ENCODE results near the gene KLK1. TPM values are rescaled to one million over a fixed set of nuclear protein-coding genes. Genes with fewer than 3 reads are reported as not detected.

KLK1 gene
- total RNA-seq, 1 donor from 2014 or later: 2.5 TPM

GRCh38 chr19:50833117-50833801 lies 9.7 kb upstream of the KLK1 start, which contains the start of gene KLK15:
Gene KLK15 (minus strand): TSS chr19:50833574. CDS start chr19:50831492, 2,082 bp downstream.
- Mint-ChIP-seq H3K27me3 (ENCODE audit: insufficient read depth) (peaks cover 28% of the 10 kb centered on the region), H3K36me3 (ENCODE audit: low read depth) (no peaks in the 10 kb centered on the region), H3K4me3 (no peak within 1 kb of the TSS), H3K9me3 (no peaks in the 10 kb centered on the region), H3K4me1 (ENCODE audit: low read depth) (peaks cover 15% of the 10 kb centered on the region), H3K27ac (no peak within 1 kb of the TSS)
- DNase-seq (ENCODE audit: low spot score): no peak
- intact Hi-C loops (cut with micrococcal nuclease): no loop called here

DNA sequence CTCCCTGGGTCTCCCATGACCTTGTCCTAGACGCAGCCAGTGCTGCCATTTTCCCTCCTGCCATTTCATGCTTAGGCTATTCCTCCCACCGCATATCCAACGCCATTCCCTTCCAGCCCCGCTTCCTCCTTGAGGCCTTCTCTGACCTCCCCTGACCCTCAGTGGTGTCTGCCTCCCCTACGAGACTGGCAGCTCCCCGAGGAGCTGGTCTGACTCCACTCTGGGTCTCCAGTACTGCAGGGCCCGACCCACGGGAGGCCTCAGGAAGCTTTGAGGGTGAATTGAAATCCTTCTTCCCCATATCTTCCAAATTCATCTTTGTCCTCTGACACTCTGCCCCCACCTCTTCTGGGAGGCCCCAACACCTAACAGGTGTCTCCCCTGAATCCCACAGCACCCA lies 9.1 kb upstream of the KLK1 start:
- peaks cover 12% of the 10 kb centered on the region for H3K4me1 Mint-ChIP-seq (ENCODE audit: low read depth)
- no peak for DNase-seq (ENCODE audit: low spot score)
- no peaks in the 10 kb centered on the region for H3K36me3 Mint-ChIP-seq (ENCODE audit: low read depth)
- no peaks in the 10 kb centered on the region for H3K9me3 Mint-ChIP-seq
- peaks cover 25% of the 10 kb centered on the region for H3K27me3 Mint-ChIP-seq (ENCODE audit: insufficient read depth)
- H3K4me3 Mint-ChIP-seq: no peak overlapping the region
- intact Hi-C loops (cut with micrococcal nuclease): no loop called here
- no peak overlapping the region for H3K27ac Mint-ChIP-seq

DNA sequence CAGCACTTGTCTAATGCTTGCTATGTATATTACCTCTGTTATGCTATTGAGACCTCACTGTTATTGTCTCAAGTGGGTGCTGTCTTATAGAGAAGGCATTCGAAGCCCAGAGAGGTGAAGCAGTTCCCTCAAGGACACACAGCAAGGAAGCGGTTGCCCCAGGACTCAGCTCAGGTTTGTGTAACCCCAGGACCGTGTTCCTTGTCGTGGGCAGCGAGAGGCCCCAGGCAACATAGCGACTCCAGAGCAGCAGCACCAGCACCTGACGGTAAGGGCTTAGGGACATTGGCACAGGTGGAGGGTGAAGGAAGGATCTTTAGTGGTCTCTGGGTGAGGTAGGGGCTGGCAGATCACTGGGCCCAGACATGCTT lies 7.4 kb upstream of the KLK1 start:
- H3K9me3 Mint-ChIP-seq: no peaks in the 10 kb centered on the region
- H3K27me3 Mint-ChIP-seq (ENCODE audit: insufficient read depth): peaks cover 23% of the 10 kb centered on the region
- H3K36me3 Mint-ChIP-seq (ENCODE audit: low read depth): no peaks in the 10 kb centered on the region
- intact Hi-C loops (cut with micrococcal nuclease): no loop called here
- H3K27ac Mint-ChIP-seq: no peak overlapping the region
- no peak for DNase-seq (ENCODE audit: low spot score)
- no peak overlapping the region for H3K4me3 Mint-ChIP-seq
- H3K4me1 Mint-ChIP-seq (ENCODE audit: low read depth): peaks cover 7% of the 10 kb centered on the region

GRCh38 chr19:50830266-50831025 lies 6.9 kb upstream of the KLK1 start:
- H3K27me3 Mint-ChIP-seq (ENCODE audit: insufficient read depth): peaks cover 23% of the 10 kb centered on the region
- intact Hi-C loops (cut with micrococcal nuclease): no loop called here
- no peak overlapping the region for H3K27ac Mint-ChIP-seq
- peaks cover 5% of the 10 kb centered on the region for H3K4me1 Mint-ChIP-seq (ENCODE audit: low read depth)
- H3K9me3 Mint-ChIP-seq: no peaks in the 10 kb centered on the region
- no peak overlapping the region for H3K4me3 Mint-ChIP-seq
- no peaks in the 10 kb centered on the region for H3K36me3 Mint-ChIP-seq (ENCODE audit: low read depth)
- no peak for DNase-seq (ENCODE audit: low spot score)

DNA sequence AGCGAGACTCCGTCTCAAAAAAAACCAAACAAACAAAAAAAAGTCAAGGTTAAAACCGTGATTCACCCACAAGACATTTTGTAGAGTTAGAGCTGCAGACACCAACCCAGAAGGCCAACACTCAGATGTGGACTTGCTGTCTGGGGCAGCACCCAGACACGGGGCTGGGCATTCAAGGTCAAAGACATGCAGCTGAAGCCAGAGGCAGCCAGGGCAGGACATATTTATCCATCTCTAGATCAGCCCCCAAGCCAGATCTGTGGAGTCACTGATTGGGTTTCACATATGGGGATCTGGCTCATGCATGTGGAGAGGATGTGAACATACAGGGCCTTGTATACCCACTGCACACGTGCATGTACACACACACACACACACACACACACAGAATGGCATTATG lies 6.2 kb upstream of the KLK1 start:
- no peak overlapping the region for H3K4me3 Mint-ChIP-seq
- intact Hi-C loops (cut with micrococcal nuclease): no loop called here
- no peaks in the 10 kb centered on the region for H3K36me3 Mint-ChIP-seq (ENCODE audit: low read depth)
- H3K27ac Mint-ChIP-seq: no peak overlapping the region
- no peak for DNase-seq (ENCODE audit: low spot score)
- no peaks in the 10 kb centered on the region for H3K9me3 Mint-ChIP-seq
- peaks cover 18% of the 10 kb centered on the region for H3K27me3 Mint-ChIP-seq (ENCODE audit: insufficient read depth)
- no peaks in the 10 kb centered on the region for H3K4me1 Mint-ChIP-seq (ENCODE audit: low read depth)

DNA sequence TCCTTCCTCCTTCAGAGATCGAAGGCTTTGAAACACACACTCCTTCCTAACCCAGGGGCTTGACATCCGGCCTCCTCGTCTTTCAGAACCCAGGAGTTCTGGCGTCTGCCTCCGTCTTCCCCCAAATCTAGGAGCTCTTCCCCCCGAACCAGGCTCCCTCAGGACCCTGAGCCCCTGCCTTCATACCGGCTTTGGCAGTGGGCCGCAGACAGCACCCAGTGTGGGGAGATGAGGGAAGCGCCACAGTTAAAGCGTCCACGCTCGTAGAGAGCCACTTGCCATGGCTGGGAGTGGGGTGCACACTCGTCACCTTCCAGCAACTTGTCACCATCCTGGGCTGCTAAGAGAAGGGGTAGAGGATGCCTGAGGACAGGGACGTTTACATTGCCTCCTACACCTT lies 3.9 kb upstream of the KLK1 start:
- Mint-ChIP-seq H3K27me3 (ENCODE audit: insufficient read depth) (peaks cover 18% of the 10 kb centered on the region), H3K36me3 (ENCODE audit: low read depth) (no peaks in the 10 kb centered on the region), H3K9me3 (no peaks in the 10 kb centered on the region), H3K4me1 (ENCODE audit: low read depth) (no peaks in the 10 kb centered on the region), H3K4me3 (no peak overlapping the region), H3K27ac (no peak overlapping the region)
- DNase-seq (ENCODE audit: low spot score): no peak
- intact Hi-C loops (cut with micrococcal nuclease): no loop called here

GRCh38 chr19:50826492-50827240 lies 3.1 kb upstream of the KLK1 start:
- Mint-ChIP-seq H3K4me3 (no peak overlapping the region), H3K27me3 (ENCODE audit: insufficient read depth) (peaks cover 19% of the 10 kb centered on the region), H3K4me1 (ENCODE audit: low read depth) (no peaks in the 10 kb centered on the region), H3K9me3 (no peaks in the 10 kb centered on the region), H3K27ac (no peak overlapping the region), H3K36me3 (ENCODE audit: low read depth) (no peaks in the 10 kb centered on the region)
- no peak for DNase-seq (ENCODE audit: low spot score)
- intact Hi-C loops (cut with micrococcal nuclease): no loop called here

DNA sequence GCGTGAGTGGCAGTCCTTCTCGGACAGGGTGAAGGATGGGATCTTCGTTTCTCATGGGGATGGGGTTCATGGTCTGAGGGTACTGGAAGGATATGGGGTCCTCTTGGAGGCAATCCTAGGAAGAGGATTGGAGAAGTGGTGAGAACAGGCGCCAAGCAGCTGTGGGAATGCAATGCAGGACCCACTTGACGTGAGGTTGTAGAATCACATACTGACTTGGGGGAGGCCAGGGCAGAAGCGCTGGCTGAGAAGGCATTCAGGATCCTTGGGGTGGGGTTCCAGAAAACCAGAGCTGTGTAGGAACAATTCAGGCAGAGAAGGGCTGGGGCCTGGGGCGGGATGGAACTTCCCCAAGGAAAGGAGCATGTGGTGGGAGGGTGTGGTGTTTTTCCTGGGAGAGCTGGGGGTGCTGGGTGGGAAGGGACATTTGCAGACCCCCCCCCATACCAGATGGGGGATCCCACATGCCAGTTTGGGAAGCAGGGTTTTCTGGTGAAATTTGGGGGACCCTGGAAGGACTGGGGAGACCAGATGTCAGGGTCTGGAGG lies 852 bp downstream of the KLK1 start:
- Mint-ChIP-seq H3K4me3 (no peak overlapping the region), H3K27me3 (ENCODE audit: insufficient read depth) (peaks cover 35% of the 10 kb centered on the region), H3K9me3 (no peaks in the 10 kb centered on the region), H3K27ac (no peak overlapping the region), H3K4me1 (ENCODE audit: low read depth) (peaks cover 31% of the 10 kb centered on the region), H3K36me3 (ENCODE audit: low read depth) (no peaks in the 10 kb centered on the region)
- intact Hi-C loops (cut with micrococcal nuclease): no loop called here
- DNase-seq (ENCODE audit: low spot score): no peak

DNA sequence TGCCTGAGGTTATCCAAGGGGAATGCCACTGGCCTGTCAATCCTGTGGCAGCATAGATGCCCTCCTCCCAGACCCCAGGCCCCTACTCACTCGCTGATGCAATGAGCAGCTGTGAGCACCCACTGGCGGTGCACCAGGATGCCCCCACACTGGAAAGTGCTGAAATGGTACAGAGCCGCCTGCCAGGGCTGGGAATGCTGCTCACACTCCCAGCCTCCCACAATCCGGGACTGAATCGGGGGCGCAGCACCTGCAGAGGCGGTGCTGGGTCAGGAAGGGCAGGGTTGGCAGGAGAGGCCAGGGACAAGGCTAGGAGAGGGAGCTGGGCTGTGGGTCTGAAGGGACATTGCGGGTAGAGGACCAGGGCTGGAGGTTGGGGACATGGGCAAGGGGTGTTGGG lies 2.0 kb downstream of the KLK1 start:
- Mint-ChIP-seq H3K27me3 (ENCODE audit: insufficient read depth) (peaks cover 37% of the 10 kb centered on the region), H3K4me1 (ENCODE audit: low read depth) (peaks cover 41% of the 10 kb centered on the region), H3K4me3 (no peak overlapping the region), H3K36me3 (ENCODE audit: low read depth) (no peaks in the 10 kb centered on the region), H3K27ac (no peak overlapping the region), H3K9me3 (no peaks in the 10 kb centered on the region)
- DNase-seq (ENCODE audit: low spot score): no peak
- intact Hi-C loops (cut with micrococcal nuclease): no loop called here

- Mint-ChIP-seq H3K27me3 (ENCODE audit: insufficient read depth) (peaks cover 37% of the 10 kb centered on the region), H3K27ac (no peak overlapping the region), H3K4me3 (no peak overlapping the region), H3K36me3 (ENCODE audit: low read depth) (no peaks in the 10 kb centered on the region), H3K9me3 (no peaks in the 10 kb centered on the region), H3K4me1 (ENCODE audit: low read depth) (peaks cover 41% of the 10 kb centered on the region)
- DNase-seq (ENCODE audit: low spot score): no peak
- intact Hi-C loops (cut with micrococcal nuclease): no loop called here
Measured at GRCh38 chr19:50821248-50821612, 2.4 kb downstream of the KLK1 start.

DNA sequence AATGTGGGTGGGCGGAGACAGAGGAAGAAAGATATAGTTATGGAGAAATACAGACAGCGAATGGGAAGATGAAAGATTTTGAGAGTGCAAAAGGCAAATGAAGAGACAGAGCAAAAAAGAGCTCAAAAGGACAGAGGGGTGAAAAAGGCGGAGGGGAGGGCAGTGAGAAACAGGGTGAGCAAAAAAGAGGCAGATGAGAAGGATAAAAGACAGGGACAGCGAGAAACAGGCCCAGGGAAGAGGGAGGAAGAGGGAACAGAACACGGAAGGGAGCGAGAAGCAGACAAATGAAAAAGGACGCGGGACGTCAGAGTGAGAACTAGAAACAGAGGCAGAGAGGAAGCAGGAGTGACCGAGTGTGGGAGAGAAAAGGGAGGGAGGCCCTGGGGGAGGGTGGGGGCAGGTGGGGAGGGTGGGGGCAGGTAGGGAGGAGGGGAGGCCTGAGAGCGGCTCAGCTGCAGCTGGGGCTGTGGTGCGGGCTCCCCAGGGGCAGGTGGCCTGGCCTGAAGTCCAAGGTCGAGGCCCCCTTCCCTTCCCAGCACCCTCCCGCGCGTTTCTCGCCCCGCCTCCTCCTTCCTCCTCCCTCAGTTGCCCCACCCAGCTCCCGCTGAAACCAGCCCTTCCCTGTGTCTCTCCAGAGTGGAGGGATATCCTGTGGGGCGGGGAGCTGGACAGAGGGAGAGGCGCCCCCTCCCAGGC lies 2.9 kb downstream of the KLK1 start:
- H3K9me3 Mint-ChIP-seq: no peaks in the 10 kb centered on the region
- intact Hi-C loops (cut with micrococcal nuclease): no loop called here
- H3K27me3 Mint-ChIP-seq (ENCODE audit: insufficient read depth): peaks cover 37% of the 10 kb centered on the region
- DNase-seq (ENCODE audit: low spot score): no peak
- H3K4me3 Mint-ChIP-seq: peak overlapping the region; percentile 62
- H3K27ac Mint-ChIP-seq: peak overlapping the region; percentile 52
- H3K36me3 Mint-ChIP-seq (ENCODE audit: low read depth): no peaks in the 10 kb centered on the region
- H3K4me1 Mint-ChIP-seq (ENCODE audit: low read depth): peaks cover 41% of the 10 kb centered on the region

DNA sequence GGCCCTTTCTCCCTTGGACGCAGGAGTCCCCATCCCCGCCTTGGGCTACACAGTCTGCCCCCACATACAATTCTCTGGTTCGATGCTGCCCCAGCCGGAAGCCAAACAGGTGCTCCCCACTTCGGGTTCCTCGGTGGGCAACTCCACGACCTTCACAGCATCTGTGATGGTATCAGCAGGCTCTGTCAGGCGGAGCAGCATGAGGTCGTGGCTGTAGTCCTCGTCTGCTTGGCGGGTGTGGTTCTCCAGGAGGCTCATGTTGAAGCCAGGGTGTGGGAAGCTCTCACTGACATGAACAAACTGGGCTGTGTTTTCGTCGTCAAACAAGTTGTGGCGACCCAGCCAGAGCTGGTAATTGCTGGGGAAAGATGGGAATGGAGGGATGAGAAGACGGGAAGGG lies 3.5 kb downstream of the KLK1 start:
- Mint-ChIP-seq H3K36me3 (ENCODE audit: low read depth) (no peaks in the 10 kb centered on the region), H3K27ac (peak overlapping the region; percentile 26), H3K27me3 (ENCODE audit: insufficient read depth) (peaks cover 37% of the 10 kb centered on the region), H3K4me3 (peak overlapping the region; percentile 62), H3K9me3 (no peaks in the 10 kb centered on the region), H3K4me1 (ENCODE audit: low read depth) (peaks cover 41% of the 10 kb centered on the region)
- intact Hi-C loops (cut with micrococcal nuclease): no loop called here
- no peak for DNase-seq (ENCODE audit: low spot score)
